ENCODE results near the gene POM121L2. TPM values are rescaled to one million over a fixed set of nuclear protein-coding genes. Genes with fewer than 3 reads are reported as not detected.

POM121L2 gene
- total and polyA plus RNA-seq, 9 of the 15 experiments (the other 6 are each of a cell fraction or from before 2014, with no cell fraction given): 0.23 to 0.45 TPM; not detected in 7

DNA sequence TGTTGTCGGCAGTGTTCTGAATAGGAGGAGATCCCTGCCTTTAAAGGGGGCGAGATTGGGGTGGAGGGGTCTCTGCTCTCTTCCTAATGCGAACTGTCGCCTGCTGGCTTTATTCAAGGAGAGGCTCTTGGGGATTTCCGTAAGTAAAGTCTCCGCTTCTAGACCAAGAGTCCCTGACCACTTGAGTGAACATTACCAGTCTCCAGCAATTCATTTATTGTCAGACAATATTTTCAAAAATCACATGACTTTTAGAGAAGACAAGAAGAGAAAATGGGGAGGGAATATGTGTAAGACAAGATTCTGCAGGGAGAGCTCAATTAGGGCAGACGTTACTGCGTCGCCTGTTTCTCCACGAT is 21.2 kb downstream of the POM121L2 start (continued):
- TF ChIP-seq, protein P1, sequence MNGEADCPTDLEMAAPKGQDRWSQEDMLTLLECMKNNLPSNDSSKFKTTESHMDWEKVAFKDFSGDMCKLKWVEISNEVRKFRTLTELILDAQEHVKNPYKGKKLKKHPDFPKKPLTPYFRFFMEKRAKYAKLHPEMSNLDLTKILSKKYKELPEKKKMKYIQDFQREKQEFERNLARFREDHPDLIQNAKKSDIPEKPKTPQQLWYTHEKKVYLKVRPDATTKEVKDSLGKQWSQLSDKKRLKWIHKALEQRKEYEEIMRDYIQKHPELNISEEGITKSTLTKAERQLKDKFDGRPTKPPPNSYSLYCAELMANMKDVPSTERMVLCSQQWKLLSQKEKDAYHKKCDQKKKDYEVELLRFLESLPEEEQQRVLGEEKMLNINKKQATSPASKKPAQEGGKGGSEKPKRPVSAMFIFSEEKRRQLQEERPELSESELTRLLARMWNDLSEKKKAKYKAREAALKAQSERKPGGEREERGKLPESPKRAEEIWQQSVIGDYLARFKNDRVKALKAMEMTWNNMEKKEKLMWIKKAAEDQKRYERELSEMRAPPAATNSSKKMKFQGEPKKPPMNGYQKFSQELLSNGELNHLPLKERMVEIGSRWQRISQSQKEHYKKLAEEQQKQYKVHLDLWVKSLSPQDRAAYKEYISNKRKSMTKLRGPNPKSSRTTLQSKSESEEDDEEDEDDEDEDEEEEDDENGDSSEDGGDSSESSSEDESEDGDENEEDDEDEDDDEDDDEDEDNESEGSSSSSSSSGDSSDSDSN (IDR thresholded peaks at IDR 0.05; ENCODE audit: borderline replicate concordance in 1 of 2, low read depth in 2 of 2, low read length in 2 of 2): 0 out of 4 replicates have a peak, but pooled peaks of 1 of the 2 experiments have one; percentile 5
- TF ChIP-seq, protein P2, sequence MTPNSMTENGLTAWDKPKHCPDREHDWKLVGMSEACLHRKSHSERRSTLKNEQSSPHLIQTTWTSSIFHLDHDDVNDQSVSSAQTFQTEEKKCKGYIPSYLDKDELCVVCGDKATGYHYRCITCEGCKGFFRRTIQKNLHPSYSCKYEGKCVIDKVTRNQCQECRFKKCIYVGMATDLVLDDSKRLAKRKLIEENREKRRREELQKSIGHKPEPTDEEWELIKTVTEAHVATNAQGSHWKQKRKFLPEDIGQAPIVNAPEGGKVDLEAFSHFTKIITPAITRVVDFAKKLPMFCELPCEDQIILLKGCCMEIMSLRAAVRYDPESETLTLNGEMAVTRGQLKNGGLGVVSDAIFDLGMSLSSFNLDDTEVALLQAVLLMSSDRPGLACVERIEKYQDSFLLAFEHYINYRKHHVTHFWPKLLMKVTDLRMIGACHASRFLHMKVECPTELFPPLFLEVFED (CRISPR knock-in tag; conservative IDR thresholded peaks at IDR 0.05): no peak

DNA sequence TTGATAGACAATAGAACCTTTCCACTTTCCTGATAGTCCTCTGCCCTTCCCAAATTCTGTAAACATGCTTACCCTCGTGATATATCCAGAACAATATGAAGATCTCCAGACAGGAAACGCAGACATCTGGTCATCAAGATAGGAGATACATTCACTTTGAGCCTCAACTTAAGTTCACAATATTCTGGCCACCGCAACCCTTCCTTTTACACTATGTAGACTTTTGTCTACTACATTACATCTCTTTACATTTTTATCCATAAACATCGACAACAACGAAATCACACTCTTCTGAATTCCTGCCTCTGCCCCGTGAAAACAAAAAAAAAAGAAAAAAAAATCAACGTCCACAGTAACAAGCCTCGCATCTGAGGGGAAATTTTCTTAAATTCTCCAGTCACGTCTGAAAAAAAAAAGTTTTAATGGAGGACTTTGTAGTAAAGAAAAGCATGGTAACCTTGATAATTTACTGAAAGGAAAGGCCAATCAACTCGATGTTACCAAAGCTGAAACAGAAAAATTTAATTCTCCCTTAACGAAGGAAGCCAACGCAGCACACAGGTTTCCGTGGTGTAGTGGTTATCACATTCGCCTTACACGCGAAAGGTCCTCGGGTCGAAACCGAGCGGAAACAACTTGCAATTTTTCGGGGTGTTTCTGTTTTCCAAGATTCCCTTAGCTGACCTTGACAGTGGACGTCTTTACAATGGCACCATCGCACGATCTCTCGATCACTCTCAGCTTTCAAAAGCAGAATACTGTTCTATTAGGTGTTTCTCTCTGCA is 21.8 kb downstream of the POM121L2 start:
- Histone ChIP-seq H3K9me1 (ENCODE audit: control insufficient read depth, insufficient read depth, low read length) (no peaks in the 10 kb centered on the region), H2AFZ (ENCODE audit: low read depth, low read length) (peak overlapping the region; percentile 82), H3K79me2 (ENCODE audit: control insufficient read depth, insufficient read depth, low read length) (no peaks in the 10 kb centered on the region), H3K4me2 (ENCODE audit: insufficient read depth, low read length) (peak overlapping the region; percentile 78), H3K9me3 (replicated peaks; ENCODE audit: control insufficient read depth, insufficient read depth, low read depth, low read length) (no peaks in the 10 kb centered on the region), H3K9ac (ENCODE audit: insufficient read depth in 1 of 2, low read depth in 2 of 2, low read length in 2 of 2) (peak overlapping the region; percentile 64 to 74; a peak in 3 of 4 replicates), H3K36me3 (ENCODE audit: control insufficient read depth, insufficient read depth, low read length) (no peaks in the 10 kb centered on the region), H3K27me3 (ENCODE audit: control insufficient read depth in 2 of 2, insufficient read depth in 2 of 2, low read length in 2 of 2) (no peaks in the 10 kb centered on the region), H3K4me1 (replicated peaks in 1 of 2; ENCODE audit: control insufficient read depth in 2 of 2, insufficient read depth in 2 of 2, low read length in 2 of 2) (peaks cover 17 to 25% of the 10 kb centered on the region in 2 experiments; a peak in 3 of 5 replicates), H4K20me1 (replicated peaks; ENCODE audit: control insufficient read depth, insufficient read depth, low read length) (no peaks in the 10 kb centered on the region), H3K4me3 (peak overlapping the region; percentile 29), H3K27ac (ENCODE audit: extremely low read depth, low read depth, low read length) (peak overlapping the region; percentile 70)
- CTCF ChIA-PET (ENCODE audit: low intra/inter-chr PET ratio): interaction anchor here (1.3 kb wide), 1 partner anchor 183 kb away, joined by 3 read pairs; the partner anchor contains the start of gene ZNF184
- DNase-seq (ENCODE audit: extremely low read depth in 1 of 4, low spot score in 3 of 4) (peak; percentile 68 to 95 (median 77)), ATAC-seq (peak; percentile 71), FAIRE-seq (peak; percentile 82)
- under 1% methylated on average over 25 of the region's 25 CpGs for WGBS (ENCODE audit: insufficient coverage, low coverage, missing lambda C conversion rate)
- BruUV-seq (replicated peaks): TSS peak; percentile 100
- in situ Hi-C loops (cut with MboI) (no loop called here), intact Hi-C loops (cut with micrococcal nuclease) (loop anchor here (2.0 to 10.0 kb wide), 2 partner anchors 53 to 395 kb away; no protein-coding TSS in a partner anchor)
- POLR2A ChIA-PET: interaction anchor here (0.7 to 1.8 kb wide), 5 partner anchors 13 to 187 kb away, joined by 3 to 4 read pairs (median 3); a partner anchor contains a TSS
- TF ChIP-seq STAG1 (CRISPR knock-in tag; IDR thresholded peaks at IDR 0.05; ENCODE audit: borderline replicate concordance) (no peak), MTF1 (CRISPR knock-in tag; IDR thresholded peaks at IDR 0.05; ENCODE audit: borderline replicate concordance) (no peak), ZKSCAN8 (CRISPR knock-in tag; IDR thresholded peaks at IDR 0.05) (no peak), MEIS2 (IDR thresholded peaks at IDR 0.05; ENCODE audit: partially characterized antibody) (no peak), TCF3 (CRISPR knock-in tag; IDR thresholded peaks at IDR 0.05) (peak; percentile 74)
- TF ChIP-seq, protein P3, sequence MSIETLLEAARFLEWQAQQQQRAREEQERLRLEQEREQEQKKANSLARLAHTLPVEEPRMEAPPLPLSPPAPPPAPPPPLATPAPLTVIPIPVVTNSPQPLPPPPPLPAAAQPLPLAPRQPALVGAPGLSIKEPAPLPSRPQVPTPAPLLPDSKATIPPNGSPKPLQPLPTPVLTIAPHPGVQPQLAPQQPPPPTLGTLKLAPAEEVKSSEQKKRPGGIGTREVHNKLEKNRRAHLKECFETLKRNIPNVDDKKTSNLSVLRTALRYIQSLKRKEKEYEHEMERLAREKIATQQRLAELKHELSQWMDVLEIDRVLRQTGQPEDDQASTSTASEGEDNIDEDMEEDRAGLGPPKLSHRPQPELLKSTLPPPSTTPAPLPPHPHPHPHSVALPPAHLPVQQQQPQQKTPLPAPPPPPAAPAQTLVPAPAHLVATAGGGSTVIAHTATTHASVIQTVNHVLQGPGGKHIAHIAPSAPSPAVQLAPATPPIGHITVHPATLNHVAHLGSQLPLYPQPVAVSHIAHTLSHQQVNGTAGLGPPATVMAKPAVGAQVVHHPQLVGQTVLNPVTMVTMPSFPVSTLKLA (conservative IDR thresholded peaks at IDR 0.05): peak in 1 of 2 experiments; percentile 53; a peak in 1 of 4 replicates
